SK-N-SH treated with all-trans-retinoic acid at 6 μM for 48 hours (cell line): ENCODE measurements around the gene AGAP1.

Experiments
- ARNTL ChIP-seq: fragments of 450-650 bp; formaldehyde crosslinking; IDR thresholded peaks from 2 replicates; pipeline ENCODE4 v1.5.0; 2020; ENCODE audit warnings: low read depth, mild to moderate bottlenecking, moderate library complexity, borderline replicate concordance
- CREB5 ChIP-seq: fragments of 250-450 bp; sonication (Bioruptor Pico); IDR thresholded peaks from 2 replicates; pipeline ENCODE4 v1.5.1; 2020; ENCODE audit warnings: low read depth, mild to moderate bottlenecking, moderate library complexity
- CSDC2 ChIP-seq: fragments of 250-450 bp; sonication (Bioruptor Pico); IDR thresholded peaks from 2 replicates; pipeline ENCODE4 v1.5.0; 2020; ENCODE audit warnings: mild to moderate bottlenecking, moderate library complexity
- GLIS3 ChIP-seq: fragments of 250-450 bp; sonication (Bioruptor Pico); IDR thresholded peaks from 2 replicates; pipeline ENCODE4 v1.5.0; 2020; ENCODE audit warnings: mild to moderate bottlenecking, moderate library complexity
- OSR1 ChIP-seq: fragments of 250-450 bp; sonication (Bioruptor Pico); IDR thresholded peaks from 2 replicates; pipeline ENCODE4 v1.8.0; 2022; ENCODE audit warnings: moderate library complexity, mild to moderate bottlenecking, inconsistent platforms
- PATZ1 ChIP-seq: fragments of 250-450 bp; sonication (Bioruptor Pico); IDR thresholded peaks from 2 replicates; pipeline ENCODE4 v1.8.0; 2020; ENCODE audit warnings: mild to moderate bottlenecking, moderate library complexity, borderline replicate concordance
- RARB ChIP-seq: fragments of 250-450 bp; sonication (Bioruptor Pico); IDR thresholded peaks from 2 replicates; pipeline ENCODE4 v1.8.0; 2021; ENCODE audit warnings: mild to moderate bottlenecking, moderate library complexity
- ZC3H10 ChIP-seq: fragments of 250-450 bp; sonication (Bioruptor Pico); IDR thresholded peaks from 2 replicates; pipeline ENCODE4 v1.5.1; 2021; ENCODE audit warnings: mild to moderate bottlenecking, moderate library complexity
- ZFP3 ChIP-seq: fragments of 250-450 bp; sonication (Bioruptor Pico); IDR thresholded peaks from 2 replicates; pipeline ENCODE4 v1.5.0; 2020; ENCODE audit warnings: mild to moderate bottlenecking, moderate library complexity
- ZFP30 ChIP-seq: fragments of 450-650 bp; formaldehyde crosslinking; IDR thresholded peaks from 2 replicates; pipeline ENCODE4 v1.5.0; 2022; ENCODE audit warnings: mild to moderate bottlenecking, moderate library complexity
- ZNF565 ChIP-seq: fragments of 450-650 bp; formaldehyde crosslinking; conservative IDR thresholded peaks from 2 replicates; pipeline ENCODE4 v1.5.0; 2020; ENCODE audit warnings: low read depth, mild to moderate bottlenecking, moderate library complexity
- ZNF8 ChIP-seq: fragments of 450-650 bp; formaldehyde crosslinking; IDR thresholded peaks from 2 replicates; pipeline ENCODE4 v1.5.0; 2020; ENCODE audit warnings: mild to moderate bottlenecking, moderate library complexity
- TF ChIP-seq, protein P1 (sequence below): fragments of 250-450 bp; sonication (Bioruptor Pico); IDR thresholded peaks from 2 replicates; pipeline ENCODE4 v1.5.0; 2020; ENCODE audit warnings: mild to moderate bottlenecking, moderate library complexity

GRCh38 chr2:235963853-235964577 is 470.2 kb downstream of the AGAP1 start:
- TF ChIP-seq ZC3H10 (CRISPR knock-in tag): no peak
- TF ChIP-seq, protein P1, sequence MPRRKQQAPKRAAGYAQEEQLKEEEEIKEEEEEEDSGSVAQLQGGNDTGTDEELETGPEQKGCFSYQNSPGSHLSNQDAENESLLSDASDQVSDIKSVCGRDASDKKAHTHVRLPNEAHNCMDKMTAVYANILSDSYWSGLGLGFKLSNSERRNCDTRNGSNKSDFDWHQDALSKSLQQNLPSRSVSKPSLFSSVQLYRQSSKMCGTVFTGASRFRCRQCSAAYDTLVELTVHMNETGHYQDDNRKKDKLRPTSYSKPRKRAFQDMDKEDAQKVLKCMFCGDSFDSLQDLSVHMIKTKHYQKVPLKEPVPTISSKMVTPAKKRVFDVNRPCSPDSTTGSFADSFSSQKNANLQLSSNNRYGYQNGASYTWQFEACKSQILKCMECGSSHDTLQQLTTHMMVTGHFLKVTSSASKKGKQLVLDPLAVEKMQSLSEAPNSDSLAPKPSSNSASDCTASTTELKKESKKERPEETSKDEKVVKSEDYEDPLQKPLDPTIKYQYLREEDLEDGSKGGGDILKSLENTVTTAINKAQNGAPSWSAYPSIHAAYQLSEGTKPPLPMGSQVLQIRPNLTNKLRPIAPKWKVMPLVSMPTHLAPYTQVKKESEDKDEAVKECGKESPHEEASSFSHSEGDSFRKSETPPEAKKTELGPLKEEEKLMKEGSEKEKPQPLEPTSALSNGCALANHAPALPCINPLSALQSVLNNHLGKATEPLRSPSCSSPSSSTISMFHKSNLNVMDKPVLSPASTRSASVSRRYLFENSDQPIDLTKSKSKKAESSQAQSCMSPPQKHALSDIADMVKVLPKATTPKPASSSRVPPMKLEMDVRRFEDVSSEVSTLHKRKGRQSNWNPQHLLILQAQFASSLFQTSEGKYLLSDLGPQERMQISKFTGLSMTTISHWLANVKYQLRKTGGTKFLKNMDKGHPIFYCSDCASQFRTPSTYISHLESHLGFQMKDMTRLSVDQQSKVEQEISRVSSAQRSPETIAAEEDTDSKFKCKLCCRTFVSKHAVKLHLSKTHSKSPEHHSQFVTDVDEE (CRISPR knock-in tag): no peak
- TF ChIP-seq ZFP3 (CRISPR knock-in tag): no peak
- no peak for TF ChIP-seq CSDC2
- TF ChIP-seq ARNTL: no peak
- no peak for TF ChIP-seq ZNF565 (CRISPR knock-in tag)
- TF ChIP-seq PATZ1 (CRISPR knock-in tag): no peak
- TF ChIP-seq ZNF8 (CRISPR knock-in tag): no peak
- TF ChIP-seq CREB5: no peak
- no peak for TF ChIP-seq RARB
- TF ChIP-seq ZFP30 (CRISPR knock-in tag): no peak
- no peak for TF ChIP-seq GLIS3 (CRISPR knock-in tag)
- no peak for TF ChIP-seq OSR1
